Glutamatergic neuron (in vitro differentiated cells): ENCODE data around the gene COL4A1. TPM values are rescaled to one million over a fixed set of nuclear protein-coding genes. Genes with fewer than 3 reads are reported as not detected.
A peak's percentile ranks its signal among the peaks of the same experiment; 100 is the strongest.

Experiments
- DNase-seq: peaks from one replicate; pipeline ENCODE4 v3.0.0; 2022
- H3K27ac Mint-ChIP-seq: one replicate; pipeline ENCODE4 v1.8.0; 2020; ENCODE audit warnings: mild to moderate bottlenecking, mixed read lengths, inconsistent platforms; ENCODE audit not compliant: unreplicated experiment
- H3K27me3 Mint-ChIP-seq: one replicate; pipeline ENCODE4 v1.8.0; 2020; ENCODE audit warnings: mild to moderate bottlenecking, moderate library complexity, mixed read lengths, inconsistent platforms; ENCODE audit not compliant: unreplicated experiment
- H3K36me3 Mint-ChIP-seq: one replicate; pipeline ENCODE4 v1.8.0; 2020; ENCODE audit warnings: mild to moderate bottlenecking, mixed read lengths, inconsistent platforms; ENCODE audit not compliant: unreplicated experiment
- H3K4me1 Mint-ChIP-seq: one replicate; pipeline ENCODE4 v1.8.0; 2020; ENCODE audit warnings: mild to moderate bottlenecking, low read depth, mixed read lengths, inconsistent platforms; ENCODE audit not compliant: unreplicated experiment
- H3K4me3 Mint-ChIP-seq: one replicate; pipeline ENCODE4 v1.8.0; 2020; ENCODE audit warnings: mild to moderate bottlenecking, mixed read lengths, inconsistent platforms; ENCODE audit not compliant: unreplicated experiment
- H3K9me3 Mint-ChIP-seq: one replicate; pipeline ENCODE4 v1.8.0; 2020; ENCODE audit warnings: mild to moderate bottlenecking, moderate library complexity, mixed read lengths, inconsistent platforms; ENCODE audit not compliant: unreplicated experiment
- total RNA-seq: library from RNA; stranded (reverse); fragmentation: NEBNext Ultra II Directional; extraction: Animal tissue kit (Norgen Biotek cat#: 25700); gene quantifications from one replicate; pipeline ENCODE4 v1.2.1, GENCODE V29; 2021; ENCODE audit not compliant: unreplicated experiment
- TF ChIP-seq, protein P1 (sequence below): fragments of 200-600 bp; sonication (generic); IDR thresholded peaks from one replicate; pipeline ENCODE4 v1.5.0; 2021; ENCODE audit not compliant: partially characterized antibody, unreplicated experiment

COL4A1 gene
- total RNA-seq, 1 donor from 2014 or later: 14.6 TPM

DNA sequence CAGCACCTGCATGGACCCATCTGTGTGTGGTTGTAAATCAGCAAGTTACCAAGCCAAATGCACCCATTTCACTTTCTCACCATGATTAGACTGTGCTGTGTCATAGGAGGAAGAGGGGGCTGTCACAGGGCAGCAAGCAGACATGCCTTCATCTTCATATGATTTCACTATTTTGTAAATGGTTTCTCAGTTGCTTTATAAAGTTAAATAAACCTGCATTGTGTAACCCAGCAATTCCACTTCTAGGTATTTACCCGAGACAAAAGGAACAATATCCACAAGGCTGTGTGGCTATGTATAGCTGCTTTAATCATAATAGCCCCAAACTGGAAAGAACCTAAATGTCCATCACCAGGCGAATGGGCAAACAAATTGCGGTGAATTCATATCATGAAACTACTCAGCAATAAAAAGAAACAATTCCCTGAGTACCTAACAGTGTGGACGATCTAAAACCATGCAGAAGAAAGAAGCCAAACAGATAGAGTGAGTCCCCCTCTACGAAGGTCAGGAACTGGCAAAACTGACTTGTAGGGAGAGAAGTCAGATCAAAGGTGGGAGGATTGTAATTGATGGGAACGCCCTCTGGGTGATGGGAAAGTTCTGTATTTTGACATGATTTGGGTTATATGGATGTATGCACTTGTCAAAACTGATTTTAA, 185.4 kb downstream of the COL4A1 start:
- TF ChIP-seq, protein P1, sequence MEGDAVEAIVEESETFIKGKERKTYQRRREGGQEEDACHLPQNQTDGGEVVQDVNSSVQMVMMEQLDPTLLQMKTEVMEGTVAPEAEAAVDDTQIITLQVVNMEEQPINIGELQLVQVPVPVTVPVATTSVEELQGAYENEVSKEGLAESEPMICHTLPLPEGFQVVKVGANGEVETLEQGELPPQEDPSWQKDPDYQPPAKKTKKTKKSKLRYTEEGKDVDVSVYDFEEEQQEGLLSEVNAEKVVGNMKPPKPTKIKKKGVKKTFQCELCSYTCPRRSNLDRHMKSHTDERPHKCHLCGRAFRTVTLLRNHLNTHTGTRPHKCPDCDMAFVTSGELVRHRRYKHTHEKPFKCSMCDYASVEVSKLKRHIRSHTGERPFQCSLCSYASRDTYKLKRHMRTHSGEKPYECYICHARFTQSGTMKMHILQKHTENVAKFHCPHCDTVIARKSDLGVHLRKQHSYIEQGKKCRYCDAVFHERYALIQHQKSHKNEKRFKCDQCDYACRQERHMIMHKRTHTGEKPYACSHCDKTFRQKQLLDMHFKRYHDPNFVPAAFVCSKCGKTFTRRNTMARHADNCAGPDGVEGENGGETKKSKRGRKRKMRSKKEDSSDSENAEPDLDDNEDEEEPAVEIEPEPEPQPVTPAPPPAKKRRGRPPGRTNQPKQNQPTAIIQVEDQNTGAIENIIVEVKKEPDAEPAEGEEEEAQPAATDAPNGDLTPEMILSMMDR: no peak
- no peak for DNase-seq
- no peaks in the 10 kb centered on the region for H3K4me1 Mint-ChIP-seq
- H3K9me3 Mint-ChIP-seq: no peaks in the 10 kb centered on the region
- H3K4me3 Mint-ChIP-seq: no peak overlapping the region
- H3K27ac Mint-ChIP-seq: no peak overlapping the region
- peaks cover 7% of the 10 kb centered on the region for H3K27me3 Mint-ChIP-seq
- H3K36me3 Mint-ChIP-seq: no peaks in the 10 kb centered on the region

DNA sequence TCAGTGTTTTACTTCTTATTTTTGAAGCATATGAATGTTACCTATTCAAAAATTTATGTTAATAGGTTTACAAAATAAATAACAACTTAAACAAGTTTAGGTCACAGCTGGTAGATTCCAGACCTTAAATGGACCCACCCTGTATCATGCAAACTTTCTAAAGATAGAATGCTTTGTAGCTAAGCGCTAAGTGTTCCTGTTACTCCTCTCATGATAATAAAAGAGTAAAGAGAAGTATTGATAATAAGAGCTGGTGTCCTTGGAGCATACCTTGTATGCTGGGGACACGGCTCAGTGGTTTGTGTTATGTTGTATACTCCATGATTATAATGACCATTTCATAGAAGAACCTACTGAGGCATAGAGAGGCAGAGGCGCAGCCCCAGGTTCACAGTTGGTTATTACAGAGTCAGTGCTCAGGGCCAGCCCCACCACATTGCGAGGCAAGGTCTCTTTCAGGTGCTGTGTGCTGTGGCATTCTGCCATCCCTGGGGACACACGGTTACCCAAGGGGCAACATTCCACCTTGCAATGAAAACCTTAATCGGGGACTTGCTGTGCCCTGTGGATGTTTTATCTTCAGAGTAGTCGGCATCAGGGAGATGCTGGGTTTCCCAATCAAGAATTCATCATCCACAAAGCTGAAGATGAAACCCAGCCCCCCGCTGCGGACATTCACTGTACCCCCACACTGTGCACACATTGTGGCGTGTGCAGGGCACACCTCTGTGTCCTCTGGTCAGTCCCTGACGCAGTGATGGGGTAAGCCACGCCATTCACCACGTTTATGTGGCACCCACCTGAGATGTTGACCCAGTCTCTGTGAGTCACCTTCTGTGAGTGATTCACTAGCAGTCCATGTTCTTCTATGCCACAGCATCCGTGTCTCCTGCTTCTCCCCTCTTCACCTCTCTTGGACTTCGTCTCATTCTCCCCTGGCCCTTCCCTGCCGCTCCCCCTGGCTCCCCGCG, 186.7 kb downstream of the COL4A1 start:
- H3K4me1 Mint-ChIP-seq: no peaks in the 10 kb centered on the region
- H3K27ac Mint-ChIP-seq: no peak overlapping the region
- DNase-seq: no peak
- H3K36me3 Mint-ChIP-seq: no peaks in the 10 kb centered on the region
- no peaks in the 10 kb centered on the region for H3K9me3 Mint-ChIP-seq
- no peak overlapping the region for H3K4me3 Mint-ChIP-seq
- peaks cover 8% of the 10 kb centered on the region for H3K27me3 Mint-ChIP-seq
- TF ChIP-seq, protein P1: no peak

DNA sequence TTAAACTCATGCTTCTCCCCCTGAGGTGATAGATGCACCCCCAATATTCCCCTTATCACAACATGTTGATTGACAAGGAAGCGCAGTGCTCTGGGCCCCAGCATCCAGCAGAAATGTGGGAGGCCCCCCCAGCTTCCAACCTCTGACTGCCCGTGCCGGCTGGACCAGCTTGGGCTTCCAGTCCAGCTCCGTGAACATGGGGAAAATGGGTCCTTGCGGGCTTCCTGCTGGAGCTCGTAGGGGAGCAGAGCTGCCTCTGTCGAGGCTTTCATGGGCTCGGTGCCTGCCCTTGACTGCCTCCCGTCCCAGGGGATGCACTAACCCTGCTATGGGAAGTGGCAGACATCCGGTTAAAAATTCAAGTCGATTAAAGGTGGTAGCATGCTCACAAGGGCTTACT, 188.9 kb downstream of the COL4A1 start:
- Mint-ChIP-seq H3K36me3 (no peaks in the 10 kb centered on the region), H3K9me3 (no peaks in the 10 kb centered on the region), H3K27ac (no peak overlapping the region), H3K4me3 (no peak overlapping the region), H3K4me1 (no peaks in the 10 kb centered on the region), H3K27me3 (peaks cover 7% of the 10 kb centered on the region)
- no peak for DNase-seq
- TF ChIP-seq, protein P1: no peak

DNA sequence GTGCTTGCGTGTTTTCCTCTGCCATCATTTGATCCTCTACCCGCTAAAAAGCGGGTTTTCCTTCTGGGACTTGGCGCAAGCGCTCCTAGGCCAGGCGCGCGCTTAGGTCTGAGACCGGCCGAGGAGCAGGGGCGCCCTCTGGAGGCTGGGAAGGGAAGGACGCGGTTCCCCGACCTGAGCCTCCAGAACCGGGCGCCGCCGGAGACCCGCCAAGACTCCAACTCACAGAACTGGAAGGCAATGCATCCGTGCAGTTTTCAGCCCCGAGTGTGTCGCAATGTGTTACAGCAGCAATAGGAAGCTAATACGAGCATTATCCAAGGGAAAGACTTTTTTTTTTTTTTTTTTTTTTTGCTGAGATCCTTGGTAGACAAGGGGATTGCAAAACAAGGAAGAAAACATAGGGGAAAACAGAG, 190.9 kb downstream of the COL4A1 start:
- no peak overlapping the region for H3K4me3 Mint-ChIP-seq
- DNase-seq: peak; percentile 86
- no peak overlapping the region for H3K27ac Mint-ChIP-seq
- H3K36me3 Mint-ChIP-seq: no peaks in the 10 kb centered on the region
- H3K9me3 Mint-ChIP-seq: no peaks in the 10 kb centered on the region
- H3K27me3 Mint-ChIP-seq: peaks cover 6% of the 10 kb centered on the region
- H3K4me1 Mint-ChIP-seq: no peaks in the 10 kb centered on the region
- TF ChIP-seq, protein P1: peak; percentile 89

DNA sequence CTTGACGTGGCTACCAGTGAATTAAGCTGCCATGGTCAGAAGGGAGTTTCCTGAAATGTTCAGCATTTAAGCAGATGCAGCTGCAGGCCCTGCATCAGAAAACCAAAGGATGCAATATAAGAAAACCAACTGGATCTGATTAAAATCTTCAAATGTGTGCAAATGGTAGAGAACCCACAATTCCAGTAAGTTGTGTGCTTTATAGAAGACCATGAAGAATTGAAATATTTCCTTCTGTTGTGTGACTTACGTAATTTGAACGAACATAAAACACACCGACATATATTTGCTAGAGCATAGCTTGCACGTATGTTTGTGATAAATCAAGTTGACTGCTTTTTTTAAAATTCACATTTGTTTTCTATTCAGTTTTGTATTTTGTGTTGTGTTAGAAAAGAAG, 191.4 kb downstream of the COL4A1 start:
- TF ChIP-seq, protein P1: no peak
- H3K36me3 Mint-ChIP-seq: no peaks in the 10 kb centered on the region
- H3K27ac Mint-ChIP-seq: no peak overlapping the region
- no peak overlapping the region for H3K4me3 Mint-ChIP-seq
- H3K9me3 Mint-ChIP-seq: no peaks in the 10 kb centered on the region
- H3K4me1 Mint-ChIP-seq: no peaks in the 10 kb centered on the region
- no peak for DNase-seq
- H3K27me3 Mint-ChIP-seq: peaks cover 3% of the 10 kb centered on the region
